A549 (cell line): ENCODE measurements around the gene SPRED3.

Experiments used
- CTCF ChIP-seq: fragments of >200 bp; sonication (Bioruptor Twin); formaldehyde crosslinking; IDR thresholded peaks from 3 replicates; pipeline ENCODE4 v1.5.1; 2016
- JUN ChIP-seq, 2 experiments: fragments of >200 bp; sonication (Bioruptor Twin); formaldehyde crosslinking; IDR thresholded peaks; 2 replicates in 1 of 2; 3 replicates in 1 of 2; pipeline ENCODE4 v1.6.1; 2016 to 2017
- POLR2A ChIP-seq: IDR thresholded peaks from 2 replicates; pipeline ENCODE4 v1.6.1; 2012; ENCODE audit warnings: mild to moderate bottlenecking, low read length
- RAD21 ChIP-seq, 2 experiments: fragments of >200 bp in 1 of 2; sonication (Bioruptor Twin) in 1 of 2; formaldehyde crosslinking in 1 of 2; IDR thresholded peaks in 1 of 2; conservative IDR thresholded peaks in 1 of 2; 2 replicates in 1 of 2; 3 replicates in 1 of 2; pipeline ENCODE4 v1.6.1; 2012 to 2018; ENCODE audit warnings: inconsistent platforms in 1 of 2
- RNF2 ChIP-seq: fragments of 200-600 bp; sonication (generic); IDR thresholded peaks from 2 replicates; pipeline ENCODE4 v1.6.1; 2016; ENCODE audit warnings: low read depth, mild to moderate bottlenecking, antibody characterized with exemption, moderate library complexity, borderline replicate concordance
- TF ChIP-seq, protein P1 (sequence below): IDR thresholded peaks from 2 replicates; pipeline ENCODE4 v1.6.1; 2012
- TF ChIP-seq, protein P2 (sequence below): fragments of 200-600 bp; sonication (generic); IDR thresholded peaks from 2 replicates; pipeline ENCODE4 v1.6.1; 2016; ENCODE audit warnings: antibody characterized with exemption, mild to moderate bottlenecking, moderate library complexity

DNA sequence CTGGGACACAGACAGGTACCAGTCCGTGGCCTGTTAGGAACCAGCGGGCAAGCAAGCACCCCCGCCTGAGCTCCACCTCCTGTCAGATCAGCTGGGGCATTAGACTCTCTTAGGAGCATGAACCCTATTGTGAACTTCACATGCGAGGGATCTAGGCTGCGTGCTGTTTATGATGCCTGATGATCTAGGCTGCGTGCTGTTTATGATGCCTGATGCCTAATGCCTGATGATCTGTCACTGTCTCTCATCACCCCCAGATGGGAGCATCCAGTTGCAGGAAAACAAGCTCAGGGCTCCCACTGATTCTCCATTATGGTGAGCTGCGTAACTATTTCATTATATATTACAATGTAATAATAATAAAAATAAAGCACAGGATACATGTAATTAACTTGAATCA, 33.9 kb downstream of the SPRED3 start:
- TF ChIP-seq POLR2A (no peak), CTCF (no peak), RNF2 (no peak), JUN (IDR thresholded peaks at IDR 0.05) (no peak), RAD21 (conservative IDR thresholded peaks at IDR 0.05 in 1 of 2, IDR thresholded peaks at IDR 0.05 in 1 of 2) (no peak)
- TF ChIP-seq, protein P1, sequence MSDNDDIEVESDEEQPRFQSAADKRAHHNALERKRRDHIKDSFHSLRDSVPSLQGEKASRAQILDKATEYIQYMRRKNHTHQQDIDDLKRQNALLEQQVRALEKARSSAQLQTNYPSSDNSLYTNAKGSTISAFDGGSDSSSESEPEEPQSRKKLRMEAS, result no peak
- TF ChIP-seq, protein P2, sequence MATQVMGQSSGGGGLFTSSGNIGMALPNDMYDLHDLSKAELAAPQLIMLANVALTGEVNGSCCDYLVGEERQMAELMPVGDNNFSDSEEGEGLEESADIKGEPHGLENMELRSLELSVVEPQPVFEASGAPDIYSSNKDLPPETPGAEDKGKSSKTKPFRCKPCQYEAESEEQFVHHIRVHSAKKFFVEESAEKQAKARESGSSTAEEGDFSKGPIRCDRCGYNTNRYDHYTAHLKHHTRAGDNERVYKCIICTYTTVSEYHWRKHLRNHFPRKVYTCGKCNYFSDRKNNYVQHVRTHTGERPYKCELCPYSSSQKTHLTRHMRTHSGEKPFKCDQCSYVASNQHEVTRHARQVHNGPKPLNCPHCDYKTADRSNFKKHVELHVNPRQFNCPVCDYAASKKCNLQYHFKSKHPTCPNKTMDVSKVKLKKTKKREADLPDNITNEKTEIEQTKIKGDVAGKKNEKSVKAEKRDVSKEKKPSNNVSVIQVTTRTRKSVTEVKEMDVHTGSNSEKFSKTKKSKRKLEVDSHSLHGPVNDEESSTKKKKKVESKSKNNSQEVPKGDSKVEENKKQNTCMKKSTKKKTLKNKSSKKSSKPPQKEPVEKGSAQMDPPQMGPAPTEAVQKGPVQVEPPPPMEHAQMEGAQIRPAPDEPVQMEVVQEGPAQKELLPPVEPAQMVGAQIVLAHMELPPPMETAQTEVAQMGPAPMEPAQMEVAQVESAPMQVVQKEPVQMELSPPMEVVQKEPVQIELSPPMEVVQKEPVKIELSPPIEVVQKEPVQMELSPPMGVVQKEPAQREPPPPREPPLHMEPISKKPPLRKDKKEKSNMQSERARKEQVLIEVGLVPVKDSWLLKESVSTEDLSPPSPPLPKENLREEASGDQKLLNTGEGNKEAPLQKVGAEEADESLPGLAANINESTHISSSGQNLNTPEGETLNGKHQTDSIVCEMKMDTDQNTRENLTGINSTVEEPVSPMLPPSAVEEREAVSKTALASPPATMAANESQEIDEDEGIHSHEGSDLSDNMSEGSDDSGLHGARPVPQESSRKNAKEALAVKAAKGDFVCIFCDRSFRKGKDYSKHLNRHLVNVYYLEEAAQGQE, result no peak
